Measurements from ENCODE around the gene TRPM6. TPM values are rescaled to one million over a fixed set of nuclear protein-coding genes. Genes with fewer than 3 reads are reported as not detected.
A peak's percentile ranks its signal among the peaks of the same experiment; 100 is the strongest.

Gene TRPM6
- total RNA-seq, 1 donor = under 0.01 TPM

DNA sequence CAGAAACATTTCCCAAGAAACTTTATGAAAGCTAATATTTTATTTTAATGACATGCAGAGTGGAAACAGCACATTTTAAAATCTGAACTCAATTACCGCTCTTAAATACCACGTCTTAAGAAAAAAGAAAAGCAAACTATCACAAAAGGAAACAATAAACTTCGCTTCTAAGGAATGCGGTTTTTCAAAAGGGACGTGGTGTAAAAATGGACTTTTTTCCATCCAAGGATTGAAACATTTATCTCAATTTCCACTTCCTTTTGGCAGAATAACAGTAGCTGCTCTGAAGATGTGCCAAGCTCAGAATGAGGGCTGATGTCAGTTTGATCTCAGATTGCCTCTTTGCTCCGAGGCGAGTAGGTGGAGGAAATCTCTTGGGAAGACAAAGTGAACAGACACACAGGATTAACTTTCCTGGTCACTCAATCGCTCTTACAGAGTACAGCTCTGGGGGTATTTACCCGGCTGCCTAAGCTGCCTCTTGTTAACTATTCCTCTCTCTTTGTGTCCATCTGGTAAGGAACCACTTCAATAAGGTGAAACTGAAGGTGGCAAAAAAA is 158.5 kb downstream of the TRPM6 start:
- H3K4me3 ChIP-seq (ENCODE audit: low read depth, low read length) = no peak overlapping the region
- peak; percentile 4 for DNase-seq (ENCODE audit: low read depth)
- TF ChIP-seq, protein P1, sequence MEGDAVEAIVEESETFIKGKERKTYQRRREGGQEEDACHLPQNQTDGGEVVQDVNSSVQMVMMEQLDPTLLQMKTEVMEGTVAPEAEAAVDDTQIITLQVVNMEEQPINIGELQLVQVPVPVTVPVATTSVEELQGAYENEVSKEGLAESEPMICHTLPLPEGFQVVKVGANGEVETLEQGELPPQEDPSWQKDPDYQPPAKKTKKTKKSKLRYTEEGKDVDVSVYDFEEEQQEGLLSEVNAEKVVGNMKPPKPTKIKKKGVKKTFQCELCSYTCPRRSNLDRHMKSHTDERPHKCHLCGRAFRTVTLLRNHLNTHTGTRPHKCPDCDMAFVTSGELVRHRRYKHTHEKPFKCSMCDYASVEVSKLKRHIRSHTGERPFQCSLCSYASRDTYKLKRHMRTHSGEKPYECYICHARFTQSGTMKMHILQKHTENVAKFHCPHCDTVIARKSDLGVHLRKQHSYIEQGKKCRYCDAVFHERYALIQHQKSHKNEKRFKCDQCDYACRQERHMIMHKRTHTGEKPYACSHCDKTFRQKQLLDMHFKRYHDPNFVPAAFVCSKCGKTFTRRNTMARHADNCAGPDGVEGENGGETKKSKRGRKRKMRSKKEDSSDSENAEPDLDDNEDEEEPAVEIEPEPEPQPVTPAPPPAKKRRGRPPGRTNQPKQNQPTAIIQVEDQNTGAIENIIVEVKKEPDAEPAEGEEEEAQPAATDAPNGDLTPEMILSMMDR (IDR thresholded peaks at IDR 0.05; ENCODE audit: insufficient read depth, low read length) = no peak

DNA sequence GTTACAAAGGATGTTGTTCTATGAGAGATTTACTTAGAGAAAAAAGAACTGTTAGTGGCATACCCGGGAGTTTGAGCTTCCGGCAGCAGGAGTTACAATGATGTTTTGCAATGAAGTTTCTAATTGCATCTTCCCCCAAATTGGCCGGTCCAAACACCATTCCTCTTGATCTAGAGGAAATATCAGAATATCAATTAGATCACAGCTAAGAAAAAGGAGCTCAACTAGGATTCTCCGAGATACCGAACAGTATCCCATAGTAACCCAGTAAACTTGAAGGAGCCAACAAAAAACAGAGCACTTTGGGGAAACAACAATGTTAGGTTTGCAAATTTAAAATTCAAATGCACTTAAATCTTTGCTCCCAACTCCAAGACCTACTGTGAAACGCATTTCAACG is 159.5 kb downstream of the TRPM6 start:
- TF ChIP-seq, protein P1 (IDR thresholded peaks at IDR 0.05; ENCODE audit: insufficient read depth, low read length) = no peak
- no peak for DNase-seq (ENCODE audit: low read depth)
- no peak overlapping the region for H3K4me3 ChIP-seq (ENCODE audit: low read depth, low read length)

DNA sequence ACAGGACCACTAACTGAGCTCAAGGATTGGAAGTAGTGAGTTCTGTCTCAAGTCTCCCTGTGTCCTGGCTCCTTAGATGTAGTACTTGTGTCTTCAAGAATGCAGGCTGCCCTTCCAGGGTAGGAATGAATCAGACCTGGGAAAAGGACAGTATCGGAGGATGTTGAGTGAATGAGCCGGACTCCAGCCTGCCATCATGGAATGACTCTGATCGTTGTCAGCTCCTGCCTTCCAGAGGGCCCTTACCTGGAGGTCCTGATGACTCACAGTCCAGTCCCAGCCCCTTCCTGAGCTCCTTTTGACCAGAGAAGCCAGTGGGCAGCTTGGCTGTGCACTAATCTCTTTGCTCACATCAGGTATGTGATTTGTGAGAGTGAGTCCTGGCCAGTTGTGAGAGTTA is 161.1 kb downstream of the TRPM6 start:
- TF ChIP-seq, protein P1 (IDR thresholded peaks at IDR 0.05; ENCODE audit: insufficient read depth, low read length) = no peak
- DNase-seq (ENCODE audit: low read depth) = no peak
- H3K4me3 ChIP-seq (ENCODE audit: low read depth, low read length) = no peak overlapping the region

DNA sequence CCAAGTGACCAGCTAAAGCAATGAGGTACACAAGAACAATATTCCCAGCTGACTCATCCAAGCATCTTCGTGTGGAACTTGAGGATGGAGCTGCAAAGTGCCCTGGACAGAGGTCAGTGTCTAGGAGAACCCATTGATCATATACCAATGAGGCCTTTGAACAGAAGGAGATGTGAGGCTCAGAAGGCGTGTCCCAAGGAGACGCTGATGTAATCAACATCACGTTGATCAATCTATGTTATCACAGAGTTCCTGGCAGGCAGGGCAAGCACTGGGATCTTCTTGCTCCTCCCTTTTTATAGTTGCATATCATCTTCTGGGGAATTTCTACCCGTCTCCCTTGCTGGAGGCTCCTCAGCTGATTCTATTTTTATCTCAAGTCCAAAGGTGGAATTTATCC is 163.4 kb downstream of the TRPM6 start:
- TF ChIP-seq, protein P1 (IDR thresholded peaks at IDR 0.05; ENCODE audit: insufficient read depth, low read length) = no peak
- DNase-seq (ENCODE audit: low read depth) = no peak
- H3K4me3 ChIP-seq (ENCODE audit: low read depth, low read length) = no peak overlapping the region

DNA sequence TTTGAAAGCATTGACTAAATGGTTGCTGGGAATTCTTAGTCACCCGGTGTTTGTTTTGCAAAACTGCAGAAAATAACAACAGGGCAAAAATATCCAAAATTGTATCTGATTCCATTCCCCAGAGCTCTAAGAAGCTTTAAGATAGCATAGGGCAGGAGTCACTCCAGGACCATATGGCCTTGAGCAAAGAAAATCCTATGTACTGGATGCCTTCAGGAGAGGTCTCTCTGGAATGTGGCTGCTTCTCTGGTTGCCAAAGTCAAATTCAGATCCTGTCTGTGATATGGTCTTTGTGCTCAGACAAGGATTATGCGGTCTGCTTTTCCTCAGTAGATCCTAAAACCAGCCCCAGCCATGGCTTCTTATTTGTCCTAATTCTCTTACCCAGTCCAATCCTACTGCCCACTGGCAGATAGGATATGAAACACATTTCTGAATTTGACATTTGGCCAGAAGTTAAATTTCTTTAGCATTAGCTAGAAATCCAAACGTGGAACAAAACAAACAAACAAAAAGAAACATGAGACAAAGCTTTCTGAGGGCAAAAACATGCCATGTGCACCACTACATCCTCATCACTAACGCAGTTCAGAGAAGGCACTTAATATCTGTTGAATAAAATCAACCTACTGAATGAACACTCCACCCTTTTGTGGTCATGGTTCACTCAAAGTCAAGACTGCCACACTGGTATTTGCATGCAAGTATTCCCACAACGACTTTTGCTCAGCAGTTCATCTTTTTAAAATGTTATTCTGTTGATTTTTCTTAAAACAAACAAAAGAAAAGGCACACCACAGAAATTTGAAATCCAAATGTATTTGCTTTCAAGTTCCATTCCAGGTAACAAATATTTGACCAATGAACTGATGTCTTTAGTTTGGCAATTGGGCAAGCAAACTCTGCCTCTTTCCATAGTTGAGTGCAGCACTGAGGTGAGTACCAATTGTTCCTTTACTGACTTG is 165.7 kb downstream of the TRPM6 start:
- DNase-seq (ENCODE audit: low read depth) = no peak
- TF ChIP-seq, protein P1 (IDR thresholded peaks at IDR 0.05; ENCODE audit: insufficient read depth, low read length) = no peak
- no peak overlapping the region for H3K4me3 ChIP-seq (ENCODE audit: low read depth, low read length)

DNA sequence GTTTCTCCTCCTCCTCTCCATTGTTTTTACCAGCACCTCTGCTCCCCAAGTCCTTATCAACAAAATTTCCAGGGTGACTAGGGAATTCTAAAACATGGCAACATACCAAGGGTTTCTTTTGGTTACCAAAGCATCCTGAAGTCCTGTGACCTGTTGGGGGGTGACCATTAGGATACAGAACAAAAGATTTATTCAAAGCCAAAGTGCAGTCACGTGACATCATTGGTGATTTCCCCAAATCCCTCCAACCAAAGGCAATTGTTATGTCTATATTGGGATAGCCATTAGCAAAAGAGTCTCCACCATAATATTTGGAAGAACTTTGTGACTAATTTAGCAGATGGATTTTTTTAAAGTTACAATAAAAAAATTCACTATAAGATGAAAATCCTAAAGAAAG is 168.4 kb downstream of the TRPM6 start:
- TF ChIP-seq, protein P1 (IDR thresholded peaks at IDR 0.05; ENCODE audit: insufficient read depth, low read length) = no peak
- no peak for DNase-seq (ENCODE audit: low read depth)
- H3K4me3 ChIP-seq (ENCODE audit: low read depth, low read length) = no peak overlapping the region
